ENCODE measurements around the gene NPFFR1.

GRCh38 chr10:70323138-70323696 is 39.4 kb upstream of the NPFFR1 start:
- TF ChIP-seq, protein P1, sequence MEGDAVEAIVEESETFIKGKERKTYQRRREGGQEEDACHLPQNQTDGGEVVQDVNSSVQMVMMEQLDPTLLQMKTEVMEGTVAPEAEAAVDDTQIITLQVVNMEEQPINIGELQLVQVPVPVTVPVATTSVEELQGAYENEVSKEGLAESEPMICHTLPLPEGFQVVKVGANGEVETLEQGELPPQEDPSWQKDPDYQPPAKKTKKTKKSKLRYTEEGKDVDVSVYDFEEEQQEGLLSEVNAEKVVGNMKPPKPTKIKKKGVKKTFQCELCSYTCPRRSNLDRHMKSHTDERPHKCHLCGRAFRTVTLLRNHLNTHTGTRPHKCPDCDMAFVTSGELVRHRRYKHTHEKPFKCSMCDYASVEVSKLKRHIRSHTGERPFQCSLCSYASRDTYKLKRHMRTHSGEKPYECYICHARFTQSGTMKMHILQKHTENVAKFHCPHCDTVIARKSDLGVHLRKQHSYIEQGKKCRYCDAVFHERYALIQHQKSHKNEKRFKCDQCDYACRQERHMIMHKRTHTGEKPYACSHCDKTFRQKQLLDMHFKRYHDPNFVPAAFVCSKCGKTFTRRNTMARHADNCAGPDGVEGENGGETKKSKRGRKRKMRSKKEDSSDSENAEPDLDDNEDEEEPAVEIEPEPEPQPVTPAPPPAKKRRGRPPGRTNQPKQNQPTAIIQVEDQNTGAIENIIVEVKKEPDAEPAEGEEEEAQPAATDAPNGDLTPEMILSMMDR (IDR thresholded peaks at IDR 0.05) = no peak
- TF ChIP-seq POLR2A (IDR thresholded peaks at IDR 0.05) (no peak), POLR2AphosphoS5 (IDR thresholded peaks at IDR 0.05) (no peak), EP300 (IDR thresholded peaks at IDR 0.05) (no peak)

Data from suprapubic skin (tissue), 4 donors.